ENCODE measurements around the gene TAS1R1. TPM values are rescaled to one million over a fixed set of nuclear protein-coding genes. Genes with fewer than 3 reads are reported as not detected.
A peak's percentile ranks its signal among the peaks of the same experiment; 100 is the strongest.

TAS1R1 gene
- polyA plus RNA-seq, 1 donor (not counting 4 experiments of a cell fraction or from before 2014, with no cell fraction given), result not detected

- H3K27ac ChIP-seq (ENCODE audit: control insufficient read depth, insufficient read depth, low read length), result peak overlapping the region; percentile 97
- H3K9me3 ChIP-seq (ENCODE audit: control insufficient read depth, low read depth, low read length), result no peaks in the 10 kb centered on the region
- H3K9me1 ChIP-seq (ENCODE audit: control insufficient read depth, extremely low read depth, insufficient read depth, low read length), result no peaks in the 10 kb centered on the region
- H3K4me3 ChIP-seq (ENCODE audit: control insufficient read depth in 2 of 3, extremely low read depth in 1 of 3, insufficient read depth in 2 of 3, low read depth in 1 of 3, low read length in 3 of 3), result peak overlapping the region; percentile 41 to 74 (median 74)
- H3K27me3 ChIP-seq (ENCODE audit: control insufficient read depth, extremely low read depth, insufficient read depth, low read length), result no peaks in the 10 kb centered on the region
- peaks cover 41% of the 10 kb centered on the region for H3K79me2 ChIP-seq (ENCODE audit: control insufficient read depth, insufficient read depth, low read length)
- no peak for DNase-seq (ENCODE audit: low read depth, low spot score)
- peak overlapping the region; percentile 95 for H3K4me2 ChIP-seq (ENCODE audit: control insufficient read depth, extremely low read depth, insufficient read depth, low read depth, low read length)
- H3K9ac ChIP-seq (ENCODE audit: control insufficient read depth, extremely low read depth, insufficient read depth, low read length), result peak overlapping the region; percentile 100
- dilution Hi-C loops (cut with MboI; ENCODE audit: extremely low pct_ligation_motif_present, low sequenced_read_pairs), result no loop called here
- H4K20me1 ChIP-seq (ENCODE audit: control insufficient read depth, extremely low read depth, insufficient read depth, low read length), result peaks cover 21% of the 10 kb centered on the region
- peaks cover 35% of the 10 kb centered on the region for H3K4me1 ChIP-seq (ENCODE audit: control insufficient read depth, extremely low read depth, insufficient read depth, low read length)
- no peak for TF ChIP-seq EZH2 (IDR thresholded peaks at IDR 0.05; ENCODE audit: low read length)
- no peak for TF ChIP-seq CTCF (optimal IDR thresholded peaks at IDR 0.05 in 1 of 3, IDR thresholded peaks at IDR 0.05 in 1 of 3, conservative IDR thresholded peaks at IDR 0.05 in 1 of 3; ENCODE audit: extremely low read depth in 1 of 3, insufficient read depth in 2 of 3, low read length in 3 of 3)
- H2AFZ ChIP-seq (ENCODE audit: control insufficient read depth, low read length), result peak overlapping the region; percentile 71
- H3K36me3 ChIP-seq (ENCODE audit: control insufficient read depth in 2 of 2, extremely low read depth in 1 of 2, insufficient read depth in 2 of 2, low read length in 2 of 2), result peaks cover 5 to 13% of the 10 kb centered on the region in 2 experiments
- FAIRE-seq, result no peak
These were observed 48.3 kb downstream of the TAS1R1 start for GRCh38 chr1:6603238-6603914.

- Histone ChIP-seq H3K79me2 (ENCODE audit: control insufficient read depth, insufficient read depth, low read length) (peaks cover 36% of the 10 kb centered on the region), H2AFZ (ENCODE audit: control insufficient read depth, low read length) (peak overlapping the region; percentile 71), H3K9me3 (ENCODE audit: control insufficient read depth, low read depth, low read length) (no peaks in the 10 kb centered on the region), H3K36me3 (ENCODE audit: control insufficient read depth in 2 of 2, extremely low read depth in 1 of 2, insufficient read depth in 2 of 2, low read length in 2 of 2) (peaks cover 4 to 9% of the 10 kb centered on the region in 2 experiments), H3K4me1 (ENCODE audit: control insufficient read depth, extremely low read depth, insufficient read depth, low read length) (peaks cover 29% of the 10 kb centered on the region), H3K27ac (ENCODE audit: control insufficient read depth, insufficient read depth, low read length) (peak overlapping the region; percentile 97), H3K4me3 (ENCODE audit: control insufficient read depth in 2 of 3, extremely low read depth in 1 of 3, insufficient read depth in 2 of 3, low read depth in 1 of 3, low read length in 3 of 3) (peak overlapping the region in 2 of 3 experiments; percentile 74), H3K27me3 (ENCODE audit: control insufficient read depth, extremely low read depth, insufficient read depth, low read length) (no peaks in the 10 kb centered on the region), H4K20me1 (ENCODE audit: control insufficient read depth, extremely low read depth, insufficient read depth, low read length) (peaks cover 18% of the 10 kb centered on the region), H3K9me1 (ENCODE audit: control insufficient read depth, extremely low read depth, insufficient read depth, low read length) (no peaks in the 10 kb centered on the region), H3K9ac (ENCODE audit: control insufficient read depth, extremely low read depth, insufficient read depth, low read length) (peak overlapping the region; percentile 100), H3K4me2 (ENCODE audit: control insufficient read depth, extremely low read depth, insufficient read depth, low read depth, low read length) (peak overlapping the region; percentile 95)
- DNase-seq (ENCODE audit: low read depth, low spot score), result no peak
- peak; percentile 58 for FAIRE-seq
- dilution Hi-C loops (cut with MboI; ENCODE audit: extremely low pct_ligation_motif_present, low sequenced_read_pairs), result no loop called here
- TF ChIP-seq CTCF (optimal IDR thresholded peaks at IDR 0.05 in 1 of 3, IDR thresholded peaks at IDR 0.05 in 1 of 3, conservative IDR thresholded peaks at IDR 0.05 in 1 of 3; ENCODE audit: extremely low read depth in 1 of 3, insufficient read depth in 2 of 3, low read length in 3 of 3) (no peak), EZH2 (IDR thresholded peaks at IDR 0.05; ENCODE audit: low read length) (no peak)
These were observed 48.9 kb downstream of the TAS1R1 start for GRCh38 chr1:6603915-6604558.
